Activated CD4-positive, alpha-beta T cell treated with anti-CD3 and anti-CD28 coated beads, Interleukin-2, Interleukin-6, amounts not matched to agents 100 ng/mL and 50 ng/mL, durations not matched to agents 16 hours and 8 hours (primary cell): Measurements from ENCODE around the gene CDKAL1.
A peak's percentile ranks its signal among the peaks of the same experiment; 100 is the strongest.

Experiments used
- DNase-seq: peaks from one replicate; pipeline ENCODE4 v3.0.0-alpha.2; 2020

Gene CDKAL1

DNA sequence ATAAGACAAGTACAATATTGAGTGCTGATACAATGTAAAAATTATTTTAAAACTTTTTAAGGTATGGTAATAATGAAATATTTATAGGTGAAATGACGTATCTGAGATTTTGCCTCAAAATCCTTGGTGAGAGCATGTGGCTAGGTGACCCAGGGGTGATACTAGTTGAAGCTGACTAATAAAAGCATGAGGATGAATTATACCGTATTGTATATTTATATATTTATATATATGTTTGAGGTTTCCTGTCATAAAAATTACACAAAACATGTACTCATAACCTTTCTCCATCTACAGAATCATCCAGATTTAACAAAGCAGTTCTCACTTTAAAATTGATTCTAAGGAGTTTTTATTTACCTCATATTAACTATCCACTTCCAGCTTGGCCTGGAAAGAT, 358.1 kb downstream of the CDKAL1 start:
- no peak for DNase-seq

DNA sequence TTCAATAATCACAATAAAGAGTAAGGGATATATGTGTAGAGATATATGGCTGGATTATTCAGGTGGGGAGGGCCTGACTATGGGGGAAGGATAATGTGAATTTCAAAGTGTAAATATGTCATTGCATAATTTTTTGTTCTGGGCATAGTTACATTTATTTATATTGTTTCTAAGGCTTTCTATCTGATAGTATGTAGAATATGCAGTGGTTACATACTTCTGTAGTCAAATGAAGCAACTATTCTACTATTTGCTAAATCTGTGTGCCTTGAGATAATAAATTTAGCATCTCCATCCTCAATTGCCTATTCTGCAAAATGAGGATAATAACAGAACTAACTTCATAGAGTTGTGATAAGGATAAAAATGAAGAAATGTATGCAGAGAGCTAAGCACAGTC, 359.2 kb downstream of the CDKAL1 start:
- DNase-seq: no peak

DNA sequence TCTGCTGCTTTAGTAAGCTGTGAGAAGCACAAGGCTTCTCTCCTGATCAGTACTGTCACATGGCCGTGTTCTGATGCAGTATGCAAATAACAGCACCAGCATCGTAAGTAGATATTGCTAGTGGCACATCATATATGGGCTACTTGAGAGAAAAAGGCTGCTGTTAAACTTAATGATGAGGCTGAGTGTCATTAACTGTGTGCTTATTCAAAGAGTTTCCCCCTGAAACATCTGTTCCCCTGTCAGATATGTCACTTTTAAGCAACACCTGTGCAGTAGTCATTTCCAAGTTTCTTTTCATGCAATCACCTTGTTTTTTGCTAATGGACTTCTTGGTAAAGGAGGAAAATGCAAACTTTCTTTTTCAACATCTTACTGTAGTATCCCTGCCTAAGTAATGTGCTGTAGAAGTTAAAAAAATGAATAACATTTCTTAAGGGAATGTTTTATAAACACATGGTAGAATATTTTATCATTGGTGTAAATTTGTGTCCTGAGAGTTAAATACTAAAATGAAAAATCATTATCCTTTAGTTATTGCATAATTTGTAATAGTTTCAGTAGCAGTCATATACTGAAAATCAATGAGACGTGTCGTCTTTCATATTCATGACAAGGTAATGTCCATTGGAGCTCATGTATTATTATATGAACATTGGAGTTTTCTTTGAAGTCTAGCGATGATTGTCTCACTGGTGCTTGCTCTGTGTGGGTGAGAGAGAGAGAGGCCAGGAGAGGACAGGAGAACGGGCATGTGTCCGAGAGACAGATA, 366.3 kb downstream of the CDKAL1 start:
- DNase-seq: no peak

DNA sequence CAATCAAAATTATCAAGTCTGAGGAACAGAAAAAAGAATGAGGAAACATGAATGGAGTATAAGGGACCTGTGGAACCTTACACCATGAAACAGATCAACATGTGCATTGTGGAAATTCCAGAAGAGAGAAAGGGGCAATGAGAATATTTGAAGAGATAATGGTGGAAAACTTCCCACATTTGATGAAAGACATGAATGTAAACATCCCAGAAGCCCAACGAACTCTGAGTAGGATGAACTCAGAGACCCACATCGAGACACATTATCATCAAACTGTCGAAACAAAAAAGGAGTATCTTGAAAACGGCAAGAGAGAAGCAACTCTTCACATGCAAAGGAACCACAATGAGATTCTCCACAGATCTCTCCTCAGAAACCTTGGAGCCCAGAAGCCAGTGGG, 371.1 kb downstream of the CDKAL1 start:
- DNase-seq: no peak

DNA sequence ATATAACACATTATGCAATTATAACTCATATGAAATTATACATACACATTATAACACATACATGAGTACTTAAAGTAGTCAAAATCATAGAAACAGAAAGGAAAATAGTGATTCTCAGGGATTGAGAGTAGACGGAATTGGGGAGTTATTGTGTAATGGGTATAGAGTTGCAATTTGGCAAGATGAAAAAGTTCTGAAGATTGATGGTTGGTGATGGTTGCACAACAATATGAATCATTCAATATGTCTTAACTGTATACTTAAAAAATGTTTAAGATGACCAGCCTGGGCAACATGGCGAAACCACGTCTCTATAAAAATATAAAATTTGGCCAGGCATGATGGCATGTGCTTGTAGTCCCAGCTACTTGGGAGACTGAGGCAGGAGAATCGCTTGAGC, 372.7 kb downstream of the CDKAL1 start:
- no peak for DNase-seq

DNA sequence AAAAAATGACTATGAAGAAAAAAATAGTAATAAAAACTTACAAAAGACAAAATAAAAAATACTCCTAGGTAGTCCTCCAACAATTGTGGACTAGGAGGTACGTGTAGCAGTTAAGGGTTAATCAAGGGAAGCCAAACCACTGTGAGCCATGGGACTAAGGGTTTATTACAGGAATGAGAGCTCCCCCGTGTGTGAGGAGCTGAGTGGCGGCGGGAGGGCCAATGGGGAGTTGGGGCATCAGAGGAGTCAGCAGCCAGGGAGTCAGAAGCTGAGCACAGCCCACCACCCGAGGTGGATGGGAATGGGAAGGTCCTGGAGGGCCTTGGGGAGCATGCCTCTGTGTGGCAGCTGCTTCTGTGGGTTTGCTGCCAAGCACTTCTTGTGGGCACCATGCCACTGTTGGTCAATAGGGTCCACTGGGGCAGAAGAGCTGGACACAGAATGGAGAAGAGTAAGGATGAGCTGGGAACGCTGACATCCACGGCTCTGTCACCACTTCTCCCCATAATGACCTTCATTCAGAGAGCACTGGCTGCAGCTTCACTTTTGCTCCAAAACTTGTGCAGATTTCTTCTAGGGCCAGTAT, 373.3 kb downstream of the CDKAL1 start:
- no peak for DNase-seq

DNA sequence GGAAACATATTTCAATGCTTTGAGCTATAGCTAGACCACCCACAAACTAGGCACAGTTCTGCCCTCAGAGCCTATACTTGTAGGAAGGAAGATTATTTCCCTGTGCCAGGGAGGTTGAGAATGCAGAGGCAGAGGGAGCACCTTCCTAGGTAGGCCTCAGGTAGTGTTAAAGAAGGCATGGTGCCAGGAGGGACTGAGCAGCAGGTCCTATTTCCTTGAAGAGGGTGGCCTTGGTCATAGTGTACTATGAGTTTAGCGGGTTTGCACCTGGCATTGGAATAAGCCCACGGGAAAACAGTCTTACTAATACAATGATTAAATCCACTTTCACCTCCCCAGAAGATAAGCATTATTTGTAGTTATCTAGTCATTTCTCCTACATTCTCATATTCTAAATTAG, 375.4 kb downstream of the CDKAL1 start:
- DNase-seq: no peak

DNA sequence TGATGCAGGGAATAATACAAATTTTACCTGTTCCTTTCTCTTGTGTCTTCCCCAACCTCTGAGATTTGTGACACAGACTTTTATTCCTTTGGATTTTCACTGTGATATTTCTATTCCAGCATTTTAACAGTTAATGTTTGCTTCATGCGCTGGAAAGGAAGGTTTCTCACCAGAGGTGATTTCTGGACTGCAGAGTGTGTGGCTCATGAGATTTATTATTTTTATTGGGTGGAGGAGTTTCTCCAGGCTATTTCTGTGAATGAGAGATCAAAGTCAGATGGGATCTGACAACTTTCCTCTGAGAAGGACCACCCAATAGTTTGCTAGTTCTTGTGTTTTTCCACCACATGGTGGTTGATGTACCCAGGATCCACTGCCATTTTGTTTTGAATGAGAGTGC, 377.5 kb downstream of the CDKAL1 start:
- no peak for DNase-seq

DNA sequence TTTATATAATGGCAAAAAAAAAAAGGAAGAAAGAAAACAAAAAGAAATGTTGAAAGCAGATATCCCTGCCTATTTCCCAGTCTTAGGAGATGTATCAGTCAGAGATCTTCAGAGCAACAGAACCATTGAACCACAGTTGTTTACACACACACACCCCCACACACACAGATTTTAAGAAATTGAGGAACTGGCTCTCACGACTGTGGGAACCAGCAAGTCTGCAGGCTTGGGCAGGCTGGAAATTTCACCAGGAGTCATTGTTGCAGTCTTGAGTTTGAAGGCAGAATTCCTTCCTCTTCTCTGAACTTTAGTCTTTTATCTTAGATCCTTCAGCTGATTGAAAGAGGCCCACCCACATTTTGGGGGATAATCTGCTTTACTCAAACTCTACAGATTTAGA, 380.9 kb downstream of the CDKAL1 start:
- no peak for DNase-seq

DNA sequence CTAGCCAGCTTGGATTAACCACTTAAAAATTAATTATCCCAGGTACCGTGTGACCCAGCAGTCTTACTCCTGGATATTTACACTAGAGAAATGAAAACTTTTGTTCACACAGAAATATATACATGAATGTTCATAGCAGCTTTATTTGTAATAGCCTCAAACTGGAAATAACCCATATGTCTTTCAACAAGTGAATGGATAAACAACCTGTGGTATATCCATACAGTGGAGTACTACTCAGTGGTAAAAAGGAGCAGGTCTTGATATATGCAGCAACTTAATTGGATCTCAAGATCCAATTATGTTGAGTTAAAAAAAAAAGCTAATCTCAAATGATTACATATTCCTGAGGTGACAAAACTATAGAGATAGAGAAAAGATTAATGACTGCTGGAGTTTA, 381.4 kb downstream of the CDKAL1 start:
- no peak for DNase-seq

DNA sequence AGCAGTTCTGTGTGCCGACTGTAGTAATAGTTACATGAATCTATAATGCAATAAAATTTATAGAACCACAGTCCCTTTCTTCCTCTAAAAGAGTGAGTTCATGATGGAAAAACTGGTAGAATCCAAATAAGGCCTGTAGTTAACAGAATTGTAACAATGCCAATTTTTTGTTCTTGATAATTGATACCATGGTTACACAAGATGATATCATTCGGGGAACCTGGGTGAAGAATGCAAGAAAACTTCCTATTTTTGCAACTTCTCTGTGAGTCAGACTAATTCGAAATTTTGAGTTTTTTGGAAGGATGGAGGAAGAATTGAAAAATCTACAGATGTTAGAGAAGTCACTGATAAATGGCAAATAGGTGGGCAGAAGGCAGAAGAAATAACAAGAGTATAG, 381.8 kb downstream of the CDKAL1 start:
- DNase-seq: no peak

DNA sequence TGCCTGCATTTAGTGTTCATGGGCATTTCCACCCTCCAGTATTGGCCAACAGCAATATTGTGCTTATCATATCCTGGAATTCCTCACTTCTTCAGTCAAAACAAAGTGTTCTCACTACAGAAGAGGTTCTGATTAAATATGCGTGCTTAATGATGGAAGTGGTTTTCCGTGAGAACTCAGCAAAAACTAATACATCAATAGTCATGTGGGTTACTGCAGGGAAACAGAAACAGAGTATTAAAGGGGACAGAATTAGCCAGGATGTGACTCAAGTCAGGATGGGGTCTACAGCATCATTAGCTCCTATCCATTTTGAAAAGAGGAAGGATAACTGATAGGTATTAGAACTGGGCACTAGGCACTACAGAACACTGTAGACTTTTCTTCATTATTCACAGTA, 384.6 kb downstream of the CDKAL1 start:
- peak; percentile 5 for DNase-seq

DNA sequence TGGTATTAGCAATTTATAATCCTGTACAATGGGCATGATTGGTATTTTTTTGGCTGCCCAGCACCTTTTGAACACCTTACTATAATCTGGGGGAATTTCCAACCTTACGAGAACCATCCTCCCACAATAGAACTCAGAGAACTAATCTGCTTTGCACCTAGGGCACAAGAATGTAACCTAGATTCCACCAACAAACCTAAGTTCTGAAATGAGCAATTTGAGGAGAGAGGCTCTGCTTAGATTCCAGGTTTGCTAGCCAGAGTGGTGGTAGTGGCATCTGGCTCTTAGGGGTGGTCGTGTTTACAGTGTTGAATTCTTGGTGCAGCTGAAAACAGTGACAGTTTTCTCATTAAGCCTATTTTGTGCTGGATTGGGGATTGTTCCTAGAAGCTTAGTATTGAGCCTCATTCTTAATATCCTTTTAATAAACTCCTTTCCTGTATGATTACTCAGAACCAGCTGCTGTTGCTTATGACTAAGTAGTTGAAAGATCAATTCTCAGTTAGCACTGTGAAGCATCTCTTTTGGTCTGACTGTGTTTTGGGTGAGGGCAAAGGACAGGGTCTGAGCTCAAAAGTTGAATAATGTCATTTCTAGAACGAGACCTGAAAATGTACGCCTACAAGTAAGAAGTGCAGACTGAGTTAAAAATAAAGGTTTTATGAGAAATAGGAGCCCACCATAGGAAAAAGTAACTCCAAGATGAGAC, 385.6 kb downstream of the CDKAL1 start:
- DNase-seq: peak; percentile 86

DNA sequence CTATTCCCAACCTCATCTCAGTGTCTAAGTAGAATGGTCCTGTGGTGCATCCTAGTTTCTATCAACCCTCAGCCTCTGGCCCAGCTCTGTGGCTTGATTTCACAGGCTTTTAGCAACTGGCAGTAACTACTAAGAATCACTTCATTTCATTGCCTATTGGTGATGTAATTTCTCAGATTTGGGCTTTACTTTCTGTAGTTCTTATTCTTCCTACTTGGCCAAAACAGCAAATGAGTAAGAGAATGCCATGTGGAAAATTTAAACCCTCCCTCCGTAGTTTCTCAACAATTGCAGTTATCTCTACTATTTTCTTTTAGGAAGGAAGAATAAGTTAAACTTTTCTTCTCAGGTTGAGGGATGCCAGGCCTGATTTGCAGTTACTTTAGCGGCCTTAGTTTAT, 387.3 kb downstream of the CDKAL1 start:
- no peak for DNase-seq

DNA sequence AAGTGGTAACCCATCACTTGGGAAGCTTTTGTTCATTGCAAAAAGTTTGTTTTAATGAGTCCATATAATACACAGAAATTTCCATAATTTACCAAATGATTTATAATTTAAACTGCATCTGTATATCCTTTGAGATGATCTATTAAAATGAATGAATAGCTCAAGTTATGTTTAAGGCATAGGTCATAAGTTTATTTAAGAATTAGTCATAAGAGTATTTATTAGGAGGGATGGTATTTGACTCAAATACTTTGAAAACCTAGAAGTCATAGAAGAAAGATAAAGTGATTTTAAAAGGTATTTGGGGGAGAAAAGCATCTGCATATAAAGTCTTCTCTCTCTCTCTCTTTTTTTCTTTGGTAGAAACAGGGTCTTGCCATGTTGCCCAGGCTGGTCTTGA, 388.5 kb downstream of the CDKAL1 start:
- no peak for DNase-seq

DNA sequence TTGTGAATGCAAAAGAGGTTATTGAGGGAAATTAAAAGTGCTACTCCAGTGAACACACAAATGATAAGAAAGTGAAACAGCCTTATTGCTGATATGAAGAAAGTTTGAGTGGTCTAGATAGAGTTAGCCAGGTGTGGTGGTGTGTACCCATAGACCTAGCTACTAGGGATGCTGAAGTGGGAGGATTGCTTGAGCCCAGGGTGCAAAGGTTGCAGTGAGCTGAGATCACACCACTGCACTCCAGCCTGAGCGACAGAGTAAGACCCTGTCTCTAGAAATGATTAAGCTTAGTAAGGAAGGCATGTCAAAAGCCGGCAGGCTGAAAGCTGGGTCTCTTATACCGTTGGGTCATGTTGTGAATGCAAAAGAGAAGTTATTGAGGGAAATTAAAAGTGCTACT, 389.8 kb downstream of the CDKAL1 start:
- DNase-seq: peak; percentile 3

DNA sequence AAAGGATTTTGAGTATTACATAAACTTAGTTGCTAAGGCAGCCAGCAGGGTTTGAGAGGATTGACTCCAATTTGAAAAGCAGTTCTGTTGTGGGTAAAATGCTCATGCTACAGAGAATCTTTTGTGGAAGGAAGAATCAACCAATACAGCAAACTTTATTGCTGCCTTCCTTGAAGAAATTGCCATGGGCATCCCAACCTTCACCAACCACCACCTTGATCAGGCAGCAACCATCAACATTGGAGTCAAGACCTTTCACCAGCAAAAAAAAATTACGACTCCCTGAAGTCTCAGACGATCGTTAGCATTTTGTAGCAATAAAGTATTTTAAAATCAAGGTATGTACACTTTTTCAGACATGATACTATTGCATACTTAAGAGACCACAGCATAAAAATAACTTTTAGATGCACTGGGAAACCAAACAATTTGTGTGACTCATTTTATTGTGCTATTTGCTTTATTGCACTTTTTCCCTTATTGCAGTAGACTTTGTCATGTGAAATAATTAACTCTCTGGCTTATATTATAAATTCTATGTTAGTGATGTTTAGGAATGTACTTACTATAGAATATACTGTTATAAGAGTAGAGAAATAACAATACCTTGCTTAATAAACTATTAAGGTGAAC, 390.8 kb downstream of the CDKAL1 start:
- DNase-seq: no peak

DNA sequence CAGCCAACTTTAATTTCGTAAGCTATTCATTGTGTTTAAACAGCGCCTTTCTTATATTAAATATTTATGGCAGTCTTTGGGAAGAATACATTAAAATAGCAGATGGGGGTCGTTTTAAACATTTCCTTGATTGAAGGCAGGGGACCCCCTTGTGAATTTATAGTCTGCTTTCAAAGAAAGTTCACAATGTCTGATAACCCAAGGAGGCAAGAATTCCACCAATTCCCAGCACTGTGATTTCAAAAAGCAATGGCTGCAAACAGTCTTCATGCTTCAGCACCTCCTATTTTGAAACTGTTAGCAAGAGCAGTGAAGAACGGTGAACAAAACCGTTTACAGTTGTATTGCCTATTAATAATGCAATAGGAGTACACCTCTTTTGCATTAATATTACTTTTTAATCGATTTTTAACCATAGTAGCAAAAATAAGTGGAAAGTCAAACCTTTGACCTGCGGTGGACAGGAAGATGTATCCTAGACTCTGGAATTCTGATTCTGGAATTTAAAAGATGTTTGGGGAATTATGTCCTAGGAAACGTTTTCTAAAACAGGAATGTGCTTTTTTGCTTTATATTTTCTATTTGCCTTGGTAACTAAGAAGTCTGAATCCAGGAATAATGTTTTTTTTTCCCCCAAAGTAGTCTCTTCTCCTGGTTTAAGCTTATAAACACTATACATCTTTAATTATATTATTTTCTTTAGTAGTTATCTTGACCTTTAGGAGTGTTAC, 393.0 kb downstream of the CDKAL1 start:
- no peak for DNase-seq

DNA sequence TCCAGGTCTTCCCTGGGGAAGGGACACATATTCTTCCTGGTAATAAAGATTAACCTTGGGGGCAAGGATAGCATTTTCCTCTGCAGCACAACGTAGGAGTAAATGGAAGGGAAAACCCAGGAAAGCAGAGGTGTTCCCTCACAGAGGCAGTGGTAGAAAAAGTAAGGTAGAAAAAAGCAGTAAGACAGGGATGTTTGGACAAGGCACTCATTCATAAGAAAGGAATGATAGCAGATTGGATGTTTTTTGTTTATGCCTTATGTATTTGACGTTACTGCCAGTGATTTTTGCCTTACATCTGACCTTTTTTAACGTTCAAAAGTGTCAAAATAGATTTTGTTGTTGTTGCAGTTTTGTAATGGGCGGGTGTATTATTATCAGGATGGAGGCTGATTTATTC, 395.0 kb downstream of the CDKAL1 start:
- no peak for DNase-seq

DNA sequence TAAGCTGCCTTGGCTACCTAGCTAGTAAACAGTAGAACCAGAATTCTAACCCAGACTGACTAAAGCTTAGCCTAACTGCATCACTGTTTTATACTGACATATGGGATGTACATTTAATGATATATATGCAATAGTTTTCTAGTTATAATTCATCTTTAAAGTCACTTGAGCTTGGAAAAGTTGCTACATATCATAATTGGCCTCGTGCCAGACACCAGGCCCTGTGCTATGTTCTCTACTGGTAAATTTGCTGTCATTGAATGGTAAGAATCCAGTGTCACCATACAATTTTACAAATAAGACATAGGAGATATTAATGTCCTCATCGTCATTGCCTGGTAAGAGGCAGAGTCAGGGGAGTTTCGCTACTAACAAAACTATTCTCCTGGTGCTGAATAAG, 396.8 kb downstream of the CDKAL1 start:
- no peak for DNase-seq

DNA sequence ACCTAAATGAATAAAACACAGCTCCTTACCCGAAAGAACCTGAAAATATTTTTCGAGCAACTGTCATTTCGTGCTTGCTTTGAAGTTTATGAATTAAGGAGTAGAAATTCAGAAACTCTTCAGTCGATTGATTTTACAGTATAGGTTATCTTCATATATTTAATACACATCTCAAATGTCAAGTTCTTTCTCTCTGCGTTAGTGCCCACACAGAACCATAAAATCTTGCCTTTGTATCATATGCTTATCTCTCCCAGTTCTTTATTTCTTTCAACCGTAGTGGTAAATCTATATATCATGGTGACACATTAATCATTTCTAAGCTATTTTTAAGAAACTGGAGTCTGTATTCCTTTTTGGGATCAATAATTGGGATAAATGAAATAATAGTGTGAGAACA, 397.5 kb downstream of the CDKAL1 start:
- no peak for DNase-seq

DNA sequence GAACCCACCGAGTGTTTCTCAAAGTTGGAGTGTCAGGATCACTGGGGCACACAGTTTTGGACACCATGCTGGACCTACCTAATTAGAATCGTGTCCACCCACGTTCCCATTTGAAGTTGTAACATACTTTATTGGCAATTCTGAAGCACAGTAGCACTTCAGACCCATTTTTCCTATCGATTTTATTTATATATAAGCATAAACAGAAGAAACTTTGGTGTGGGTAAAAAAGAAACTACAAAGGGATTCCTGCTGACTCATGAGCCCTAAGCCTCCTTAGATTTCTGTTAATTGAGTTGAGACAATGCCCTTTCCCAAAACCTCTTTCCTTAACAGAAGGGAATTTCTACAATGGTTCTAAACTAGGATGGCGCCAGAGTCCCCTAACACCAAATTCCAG, 398.0 kb downstream of the CDKAL1 start:
- no peak for DNase-seq
